Measurements from ENCODE around the gene SFMBT1.

- no peak for TF ChIP-seq CTCF (IDR thresholded peaks at IDR 0.05)
- no peak for TF ChIP-seq USF2 (IDR thresholded peaks at IDR 0.05)
- TF ChIP-seq POLR2A (IDR thresholded peaks at IDR 0.05; ENCODE audit: low read length): no peak
Measured at GRCh38 chr3:53082736-53083135, 36.9 kb upstream of the SFMBT1 start.
